GM23248 (cell line): Measurements from ENCODE around the gene PES1.
"Not testable (repeated sequence)": the region's sequence is repeated elsewhere in the genome, so short reads cannot be mapped to it uniquely, and the experiment has no call there.

Experiments
- EZH2 ChIP-seq: fragments of 200-600 bp; sonication (generic); IDR thresholded peaks from 2 replicates; pipeline ENCODE4 v1.6.1; 2018; ENCODE audit warnings: antibody characterized with exemption, mild to moderate bottlenecking; ENCODE audit not compliant: insufficient read depth, poor library complexity, severe bottlenecking
- EZH2phosphoT487 ChIP-seq: fragments of 200-600 bp; sonication (generic); IDR thresholded peaks from 2 replicates; pipeline ENCODE4 v1.6.1; 2018; ENCODE audit warnings: antibody characterized with exemption, moderate library complexity, mild to moderate bottlenecking, low read depth; ENCODE audit not compliant: insufficient read depth

DNA sequence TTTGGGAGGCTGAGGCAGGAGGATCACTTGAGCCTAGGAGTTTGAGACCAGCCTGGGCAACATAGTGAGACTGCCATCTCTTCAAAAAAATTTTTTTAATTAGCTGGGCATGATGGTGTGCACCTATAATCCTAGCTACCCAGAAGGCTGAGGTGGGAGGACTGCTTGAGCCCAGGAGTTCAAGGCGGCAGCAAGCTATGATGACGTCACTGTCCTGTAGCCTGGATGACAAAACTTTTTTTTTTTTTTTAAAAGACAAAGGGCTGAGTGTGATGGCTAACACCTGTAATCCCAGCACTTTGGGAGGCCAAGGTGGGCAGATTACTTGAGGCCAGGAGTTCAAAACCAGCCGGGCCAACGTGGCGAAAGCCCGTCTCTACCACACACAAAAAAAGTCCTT is 28.2 kb upstream of the PES1 start:
- not testable (repeated sequence) for TF ChIP-seq EZH2, EZH2phosphoT487
